HG02970 (cell line): Measurements from ENCODE around the gene ITPR1.

Experiments used
- ATAC-seq: cut with Tn5 transposase; IDR thresholded peaks from one replicate; pipeline ENCODE4 v1.9.1; 2021; ENCODE audit warnings: mild to moderate bottlenecking, moderate library complexity, moderate number of reproducible peaks; ENCODE audit not compliant: unreplicated experiment, low FRiP score

Gene ITPR1

GRCh38 chr3:4529876-4530588 lies 36.9 kb downstream of the ITPR1 start:
- ATAC-seq, result no peak

GRCh38 chr3:4531478-4532025 lies 38.4 kb downstream of the ITPR1 start:
- no peak for ATAC-seq

- ATAC-seq, result no peak
These were observed 39.5 kb downstream of the ITPR1 start for GRCh38 chr3:4532535-4533112.

- ATAC-seq, result no peak
These were observed 40.6 kb downstream of the ITPR1 start for GRCh38 chr3:4533489-4534443.

- no peak for ATAC-seq
These were observed 41.8 kb downstream of the ITPR1 start for GRCh38 chr3:4534906-4535305.

GRCh38 chr3:4536260-4536659 lies 43.1 kb downstream of the ITPR1 start:
- ATAC-seq, result no peak

- no peak for ATAC-seq
These were observed 47.1 kb downstream of the ITPR1 start for GRCh38 chr3:4540267-4540666.

GRCh38 chr3:4543110-4543509 lies 50.0 kb downstream of the ITPR1 start:
- ATAC-seq, result no peak

- ATAC-seq, result no peak
These were observed 53.4 kb downstream of the ITPR1 start for GRCh38 chr3:4546346-4547178.

- no peak for ATAC-seq
These were observed 54.7 kb downstream of the ITPR1 start for GRCh38 chr3:4547799-4548198.

- ATAC-seq, result no peak
These were observed 55.2 kb downstream of the ITPR1 start for GRCh38 chr3:4548356-4548755.

GRCh38 chr3:4548780-4549179 lies 55.6 kb downstream of the ITPR1 start:
- no peak for ATAC-seq

- ATAC-seq, result no peak
These were observed 56.7 kb downstream of the ITPR1 start for GRCh38 chr3:4549896-4550295.

- ATAC-seq, result no peak
These were observed 58.0 kb downstream of the ITPR1 start for GRCh38 chr3:4551051-4551711.

- ATAC-seq, result no peak
These were observed 58.8 kb downstream of the ITPR1 start for GRCh38 chr3:4551794-4552442.

- ATAC-seq, result no peak
These were observed 59.7 kb downstream of the ITPR1 start for GRCh38 chr3:4552811-4553210.

- no peak for ATAC-seq
These were observed 68.5 kb downstream of the ITPR1 start for GRCh38 chr3:4561661-4562060.

- no peak for ATAC-seq
These were observed 69.4 kb downstream of the ITPR1 start for GRCh38 chr3:4562595-4562994.

GRCh38 chr3:4564270-4564669 lies 71.1 kb downstream of the ITPR1 start:
- no peak for ATAC-seq
